ENCODE results near the gene HID1.

DNA sequence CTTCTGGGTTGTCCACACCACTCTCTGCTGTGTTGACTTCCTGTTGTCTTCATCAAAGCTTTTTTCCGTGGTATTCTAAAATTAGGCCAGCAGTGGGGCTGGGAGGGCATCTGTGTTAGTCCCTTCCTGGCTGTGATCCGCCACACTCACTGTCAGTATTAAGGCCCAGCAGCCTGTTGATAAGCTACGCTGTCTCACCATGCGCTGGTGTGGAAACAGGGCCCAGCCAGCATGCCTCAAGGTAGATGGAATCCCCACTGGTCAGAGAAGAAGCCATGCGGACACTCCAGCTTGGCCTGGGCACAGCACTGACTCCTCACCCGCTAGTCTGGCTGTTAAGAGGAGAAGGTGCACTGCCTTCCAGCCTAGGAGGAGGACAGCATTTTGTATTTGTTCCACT is 26.2 kb upstream of the HID1 start:
- TF ChIP-seq, protein P1, sequence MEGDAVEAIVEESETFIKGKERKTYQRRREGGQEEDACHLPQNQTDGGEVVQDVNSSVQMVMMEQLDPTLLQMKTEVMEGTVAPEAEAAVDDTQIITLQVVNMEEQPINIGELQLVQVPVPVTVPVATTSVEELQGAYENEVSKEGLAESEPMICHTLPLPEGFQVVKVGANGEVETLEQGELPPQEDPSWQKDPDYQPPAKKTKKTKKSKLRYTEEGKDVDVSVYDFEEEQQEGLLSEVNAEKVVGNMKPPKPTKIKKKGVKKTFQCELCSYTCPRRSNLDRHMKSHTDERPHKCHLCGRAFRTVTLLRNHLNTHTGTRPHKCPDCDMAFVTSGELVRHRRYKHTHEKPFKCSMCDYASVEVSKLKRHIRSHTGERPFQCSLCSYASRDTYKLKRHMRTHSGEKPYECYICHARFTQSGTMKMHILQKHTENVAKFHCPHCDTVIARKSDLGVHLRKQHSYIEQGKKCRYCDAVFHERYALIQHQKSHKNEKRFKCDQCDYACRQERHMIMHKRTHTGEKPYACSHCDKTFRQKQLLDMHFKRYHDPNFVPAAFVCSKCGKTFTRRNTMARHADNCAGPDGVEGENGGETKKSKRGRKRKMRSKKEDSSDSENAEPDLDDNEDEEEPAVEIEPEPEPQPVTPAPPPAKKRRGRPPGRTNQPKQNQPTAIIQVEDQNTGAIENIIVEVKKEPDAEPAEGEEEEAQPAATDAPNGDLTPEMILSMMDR (IDR thresholded peaks at IDR 0.05; ENCODE audit: insufficient read depth, low read depth, low read length) = no peak
- no peak for TF ChIP-seq EZH2 (IDR thresholded peaks at IDR 0.05; ENCODE audit: insufficient read depth, low read length)
